Left renal pelvis (tissue), 4 donors: Measurements from ENCODE around the gene CLTRN. TPM values are rescaled to one million over a fixed set of nuclear protein-coding genes. Genes with fewer than 3 reads are reported as not detected.
"Not testable (repeated sequence)": the region's sequence is repeated elsewhere in the genome, so short reads cannot be mapped to it uniquely, and the experiment has no call there.

Experiments used
- DNase-seq, 4 donors: peaks; one replicate each; pipeline ENCODE4 v3.0.0-alpha.2; 2013; ENCODE audit warnings: low read depth in 4 of 4, low spot score in 3 of 4
- polyA plus RNA-seq, 4 donors: library from polyadenylated mRNA; unstranded; fragments of 120-200 nt; gene quantifications; one replicate each; pipeline ENCODE4 v1.2.1, GENCODE V29; 2013; ENCODE audit not compliant: insufficient read length in 4 of 4

The CLTRN gene
- polyA plus RNA-seq, 4 donors = 0.81 to 22.2 (median 19.3) TPM

GRCh38 chrX:15654804-15655203 is 9.8 kb downstream of the CLTRN start:
- DNase-seq = not testable (repeated sequence)

GRCh38 chrX:15653961-15654360 is 10.6 kb downstream of the CLTRN start:
- DNase-seq = no peak

GRCh38 chrX:15647510-15647909 is 17.1 kb downstream of the CLTRN start:
- not testable (repeated sequence) for DNase-seq

GRCh38 chrX:15646543-15646942 is 18.1 kb downstream of the CLTRN start:
- no peak for DNase-seq

- DNase-seq = no peak
Measured at GRCh38 chrX:15646031-15646430, 18.6 kb downstream of the CLTRN start.

- no peak for DNase-seq
Measured at GRCh38 chrX:15645266-15645665, 19.3 kb downstream of the CLTRN start.

- DNase-seq = no peak
Measured at GRCh38 chrX:15644560-15644872, 20.1 kb downstream of the CLTRN start.

GRCh38 chrX:15643786-15644559 is 20.6 kb downstream of the CLTRN start:
- DNase-seq = no peak

- no peak for DNase-seq
Measured at GRCh38 chrX:15631637-15632036, 33.0 kb downstream of the CLTRN start.

GRCh38 chrX:15623054-15623453 is 41.6 kb downstream of the CLTRN start:
- no peak for DNase-seq

GRCh38 chrX:15619053-15619755 is 45.4 kb downstream of the CLTRN start:
- DNase-seq = no peak

- DNase-seq = no peak
Measured at GRCh38 chrX:15617111-15617510, 47.5 kb downstream of the CLTRN start.

GRCh38 chrX:15616531-15616930 is 48.1 kb downstream of the CLTRN start:
- DNase-seq = no peak

- no peak for DNase-seq
Measured at GRCh38 chrX:15607067-15607466, 57.5 kb downstream of the CLTRN start.

- no peak for DNase-seq
Measured at GRCh38 chrX:15606136-15606535, 58.5 kb downstream of the CLTRN start.

GRCh38 chrX:15605226-15605625 is 59.4 kb downstream of the CLTRN start:
- no peak for DNase-seq

- DNase-seq = no peak
Measured at GRCh38 chrX:15602761-15603160, 61.8 kb downstream of the CLTRN start.

GRCh38 chrX:15601932-15602331 is 62.7 kb downstream of the CLTRN start:
- no peak for DNase-seq

- no peak for DNase-seq
Measured at GRCh38 chrX:15600745-15601144, 63.9 kb downstream of the CLTRN start, which contains the start of gene ACE2. TSS of gene ACE2 (minus strand) at chrX:15600960. CDS start at chrX:15600911, 49 bp downstream.

- DNase-seq = no peak
Measured at GRCh38 chrX:15600049-15600448, 64.6 kb downstream of the CLTRN start.

- no peak for DNase-seq
Measured at GRCh38 chrX:15599461-15599860, 65.1 kb downstream of the CLTRN start.

- no peak for DNase-seq
Measured at GRCh38 chrX:15598026-15598425, 66.6 kb downstream of the CLTRN start.
